ENCODE data around the gene NMNAT3. TPM values are rescaled to one million over a fixed set of nuclear protein-coding genes. Genes with fewer than 3 reads are reported as not detected.

Gene NMNAT3
- total RNA-seq, 1 experiment from 2014 or later: 1.0 TPM

DNA sequence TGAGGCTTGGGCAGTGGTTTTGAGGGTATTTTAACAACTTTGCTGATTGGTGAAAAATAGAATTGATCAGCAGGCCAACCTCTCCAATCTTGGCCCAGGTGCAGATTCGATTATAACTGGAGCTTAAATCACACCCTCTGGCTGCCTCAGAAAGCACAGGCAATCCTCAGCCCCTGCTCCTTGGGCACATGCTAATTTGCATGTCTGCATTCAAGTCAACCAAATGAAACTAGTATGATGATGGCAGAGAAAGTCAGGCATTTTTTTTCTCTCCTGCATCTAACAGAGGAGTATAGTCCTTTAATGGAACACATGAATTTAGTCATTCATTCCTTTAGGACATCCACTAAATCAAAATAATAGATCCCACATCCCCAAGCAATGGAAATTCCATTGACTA is 16.8 kb upstream of the NMNAT3 start:
- intact Hi-C loops (cut with micrococcal nuclease): no loop called here
- Mint-ChIP-seq H3K4me1 (ENCODE audit: insufficient read depth, unreplicated experiment) (no peaks in the 10 kb centered on the region), H3K27me3 (ENCODE audit: insufficient read depth, unreplicated experiment) (no peaks in the 10 kb centered on the region), H3K27ac (ENCODE audit: low read depth, unreplicated experiment) (no peak overlapping the region), H3K36me3 (ENCODE audit: insufficient read depth, unreplicated experiment) (no peaks in the 10 kb centered on the region), H3K4me3 (ENCODE audit: unreplicated experiment) (no peak overlapping the region), H3K9me3 (ENCODE audit: unreplicated experiment) (no peaks in the 10 kb centered on the region)
- POLR2A ChIA-PET: interaction anchor here (0.9 kb wide), 1 partner anchor 23 kb away, joined by 3 read pairs; no protein-coding TSS in a partner anchor
- TF ChIP-seq, protein P1, sequence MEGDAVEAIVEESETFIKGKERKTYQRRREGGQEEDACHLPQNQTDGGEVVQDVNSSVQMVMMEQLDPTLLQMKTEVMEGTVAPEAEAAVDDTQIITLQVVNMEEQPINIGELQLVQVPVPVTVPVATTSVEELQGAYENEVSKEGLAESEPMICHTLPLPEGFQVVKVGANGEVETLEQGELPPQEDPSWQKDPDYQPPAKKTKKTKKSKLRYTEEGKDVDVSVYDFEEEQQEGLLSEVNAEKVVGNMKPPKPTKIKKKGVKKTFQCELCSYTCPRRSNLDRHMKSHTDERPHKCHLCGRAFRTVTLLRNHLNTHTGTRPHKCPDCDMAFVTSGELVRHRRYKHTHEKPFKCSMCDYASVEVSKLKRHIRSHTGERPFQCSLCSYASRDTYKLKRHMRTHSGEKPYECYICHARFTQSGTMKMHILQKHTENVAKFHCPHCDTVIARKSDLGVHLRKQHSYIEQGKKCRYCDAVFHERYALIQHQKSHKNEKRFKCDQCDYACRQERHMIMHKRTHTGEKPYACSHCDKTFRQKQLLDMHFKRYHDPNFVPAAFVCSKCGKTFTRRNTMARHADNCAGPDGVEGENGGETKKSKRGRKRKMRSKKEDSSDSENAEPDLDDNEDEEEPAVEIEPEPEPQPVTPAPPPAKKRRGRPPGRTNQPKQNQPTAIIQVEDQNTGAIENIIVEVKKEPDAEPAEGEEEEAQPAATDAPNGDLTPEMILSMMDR (IDR thresholded peaks at IDR 0.05; ENCODE audit: unreplicated experiment): no peak
- no peak for DNase-seq (ENCODE audit: unreplicated experiment)
- no TSS peak for BruUV-seq (replicated peaks)
- CTCF ChIA-PET: no interaction called here

DNA sequence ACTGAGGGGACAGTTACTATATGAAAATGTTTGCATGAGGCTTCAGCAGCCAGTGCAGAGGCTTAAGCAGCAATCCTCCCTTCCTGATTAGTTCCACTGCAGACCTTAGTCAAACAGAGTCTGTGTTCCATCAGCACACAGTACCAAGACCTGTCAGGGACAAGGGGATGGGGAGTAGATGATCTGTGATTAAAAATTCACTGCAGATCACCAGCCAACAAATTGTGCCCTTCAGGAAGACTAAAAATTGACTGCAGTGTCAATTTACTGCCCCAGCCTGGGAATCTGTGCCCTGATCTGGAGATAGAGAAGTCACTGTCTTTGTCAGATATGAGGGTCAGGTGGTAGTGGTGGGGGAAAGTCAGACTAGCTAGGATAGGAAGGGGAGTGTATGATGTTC is 13.8 kb upstream of the NMNAT3 start:
- POLR2A ChIA-PET: no interaction called here
- DNase-seq (ENCODE audit: unreplicated experiment): no peak
- TF ChIP-seq, protein P1 (IDR thresholded peaks at IDR 0.05; ENCODE audit: unreplicated experiment): no peak
- H3K4me3 Mint-ChIP-seq (ENCODE audit: unreplicated experiment): no peak overlapping the region
- no peaks in the 10 kb centered on the region for H3K4me1 Mint-ChIP-seq (ENCODE audit: insufficient read depth, unreplicated experiment)
- intact Hi-C loops (cut with micrococcal nuclease): no loop called here
- H3K27ac Mint-ChIP-seq (ENCODE audit: low read depth, unreplicated experiment): no peak overlapping the region
- H3K36me3 Mint-ChIP-seq (ENCODE audit: insufficient read depth, unreplicated experiment): no peaks in the 10 kb centered on the region
- CTCF ChIA-PET: interaction anchor here (0.5 kb wide), 1 partner anchor 807 kb away, joined by 3 read pairs; no protein-coding TSS in a partner anchor
- no peaks in the 10 kb centered on the region for H3K9me3 Mint-ChIP-seq (ENCODE audit: unreplicated experiment)
- BruUV-seq (replicated peaks): no TSS peak
- H3K27me3 Mint-ChIP-seq (ENCODE audit: insufficient read depth, unreplicated experiment): peaks cover 13% of the 10 kb centered on the region

DNA sequence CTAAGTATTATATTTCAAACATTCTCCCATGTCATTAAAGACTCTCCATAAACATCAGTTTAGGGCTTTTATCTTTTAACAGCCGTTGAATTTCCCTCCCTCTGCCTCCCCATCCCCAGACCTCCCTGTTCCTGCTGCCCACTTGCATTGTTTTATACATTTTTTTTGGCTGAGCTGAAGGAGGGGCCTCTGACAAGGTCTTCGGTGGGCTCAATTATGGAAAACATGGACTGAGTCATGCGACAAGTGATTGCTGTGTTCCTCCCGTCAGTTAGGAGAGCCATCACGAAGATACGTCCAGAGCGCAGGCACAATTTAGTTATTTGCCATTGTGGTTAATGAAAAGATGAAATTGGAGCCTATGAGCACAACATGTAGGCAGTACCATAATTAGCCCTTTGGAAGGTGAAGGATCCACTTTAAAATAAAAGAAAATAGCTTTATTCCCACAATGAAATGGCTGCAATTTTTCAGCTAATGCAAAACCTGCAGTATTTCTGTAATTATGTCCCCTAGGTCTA is 12.0 kb upstream of the NMNAT3 start:
- no peaks in the 10 kb centered on the region for H3K9me3 Mint-ChIP-seq (ENCODE audit: unreplicated experiment)
- TF ChIP-seq, protein P1 (IDR thresholded peaks at IDR 0.05; ENCODE audit: unreplicated experiment): no peak
- CTCF ChIA-PET: interaction anchor here (0.7 kb wide), 1 partner anchor 19 kb away, joined by 3 read pairs; no protein-coding TSS in a partner anchor
- BruUV-seq (replicated peaks): no TSS peak
- H3K27me3 Mint-ChIP-seq (ENCODE audit: insufficient read depth, unreplicated experiment): peaks cover 13% of the 10 kb centered on the region
- H3K27ac Mint-ChIP-seq (ENCODE audit: low read depth, unreplicated experiment): no peak overlapping the region
- no peaks in the 10 kb centered on the region for H3K4me1 Mint-ChIP-seq (ENCODE audit: insufficient read depth, unreplicated experiment)
- no peaks in the 10 kb centered on the region for H3K36me3 Mint-ChIP-seq (ENCODE audit: insufficient read depth, unreplicated experiment)
- no peak overlapping the region for H3K4me3 Mint-ChIP-seq (ENCODE audit: unreplicated experiment)
- POLR2A ChIA-PET: no interaction called here
- intact Hi-C loops (cut with micrococcal nuclease): no loop called here
- no peak for DNase-seq (ENCODE audit: unreplicated experiment)

DNA sequence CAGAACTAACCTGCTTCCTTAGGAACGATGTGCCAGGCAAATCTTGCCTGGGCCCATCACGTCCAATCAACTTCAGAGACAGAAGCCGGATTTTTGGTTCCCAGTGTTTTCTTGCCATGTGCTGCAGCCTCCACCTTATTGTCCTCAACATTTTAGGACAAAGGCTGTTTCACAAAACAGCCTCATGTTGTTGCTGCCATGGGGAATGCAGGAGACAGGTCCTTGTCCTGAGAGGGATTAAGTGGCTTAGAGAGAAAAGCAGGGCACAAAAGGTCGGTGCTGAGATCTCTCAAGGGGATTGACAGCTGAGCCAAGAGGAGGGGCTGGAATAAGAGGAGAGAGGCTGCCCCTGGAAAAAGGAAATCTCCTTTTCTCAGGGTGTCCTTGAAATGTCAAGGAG is 11.3 kb upstream of the NMNAT3 start:
- TF ChIP-seq, protein P1 (IDR thresholded peaks at IDR 0.05; ENCODE audit: unreplicated experiment): no peak
- no peak overlapping the region for H3K27ac Mint-ChIP-seq (ENCODE audit: low read depth, unreplicated experiment)
- H3K4me1 Mint-ChIP-seq (ENCODE audit: insufficient read depth, unreplicated experiment): no peaks in the 10 kb centered on the region
- H3K27me3 Mint-ChIP-seq (ENCODE audit: insufficient read depth, unreplicated experiment): peaks cover 13% of the 10 kb centered on the region
- H3K36me3 Mint-ChIP-seq (ENCODE audit: insufficient read depth, unreplicated experiment): no peaks in the 10 kb centered on the region
- no peaks in the 10 kb centered on the region for H3K9me3 Mint-ChIP-seq (ENCODE audit: unreplicated experiment)
- intact Hi-C loops (cut with micrococcal nuclease): no loop called here
- H3K4me3 Mint-ChIP-seq (ENCODE audit: unreplicated experiment): no peak overlapping the region
- no peak for DNase-seq (ENCODE audit: unreplicated experiment)
- no TSS peak for BruUV-seq (replicated peaks)
- ChIA-PET CTCF (interaction anchor here (0.7 kb wide), 1 partner anchor 19 kb away, joined by 3 read pairs; no protein-coding TSS in a partner anchor), POLR2A (no interaction called here)
